Measurements from ENCODE around the gene ROBO2. TPM values are rescaled to one million over a fixed set of nuclear protein-coding genes. Genes with fewer than 3 reads are reported as not detected.

Gene ROBO2
- total and polyA plus RNA-seq, 4 donors: 0.30 to 72.4 (median 3.3) TPM

GRCh38 chr3:77325702-77326101 is 285.8 kb downstream of the ROBO2 start:
- H3K27ac ChIP-seq (ENCODE audit: low read depth in 1 of 2, low read length in 1 of 2): no peak overlapping the region
- no peaks in the 10 kb centered on the region for H3K36me3 ChIP-seq (ENCODE audit: control insufficient read depth in 4 of 4, insufficient read depth in 4 of 4, low read length in 4 of 4)
- TF ChIP-seq CTCF (IDR thresholded peaks at IDR 0.05; ENCODE audit: control extremely low read depth, extremely low read depth): no peak
- H3K4me3 ChIP-seq: no peak overlapping the region
- H3K9me3 ChIP-seq (ENCODE audit: control insufficient read depth in 4 of 4, insufficient read depth in 3 of 4, low read length in 3 of 4): no peaks in the 10 kb centered on the region
- no peak overlapping the region for H3K9ac ChIP-seq (ENCODE audit: insufficient read depth in 1 of 2, low read length in 2 of 2)
- H3K4me1 ChIP-seq (ENCODE audit: control insufficient read depth in 5 of 5, insufficient read depth in 5 of 5, low read length in 5 of 5): peaks cover 0 to 15% (median 0%) of the 10 kb centered on the region in 5 donors
- no peak for DNase-seq
- H3K27me3 ChIP-seq (ENCODE audit: control insufficient read depth in 3 of 3, insufficient read depth in 3 of 3, low read length in 2 of 3): no peaks in the 10 kb centered on the region
- no peak for ATAC-seq (ENCODE audit: insufficient read depth, low FRiP score)
- 90 to 93% methylated on average over 2 of the region's 2 CpGs for WGBS, 2 donors

- Histone ChIP-seq H3K9ac (ENCODE audit: insufficient read depth in 1 of 2, low read length in 2 of 2) (no peak overlapping the region), H3K36me3 (ENCODE audit: control insufficient read depth in 4 of 4, insufficient read depth in 4 of 4, low read length in 4 of 4) (no peaks in the 10 kb centered on the region), H3K4me1 (ENCODE audit: control insufficient read depth in 5 of 5, insufficient read depth in 5 of 5, low read length in 5 of 5) (peaks cover 0 to 15% (median 0%) of the 10 kb centered on the region in 5 donors), H3K4me3 (no peak overlapping the region), H3K27ac (ENCODE audit: low read depth in 1 of 2, low read length in 1 of 2) (no peak overlapping the region), H3K27me3 (ENCODE audit: control insufficient read depth in 3 of 3, insufficient read depth in 3 of 3, low read length in 2 of 3) (no peaks in the 10 kb centered on the region), H3K9me3 (ENCODE audit: control insufficient read depth in 4 of 4, insufficient read depth in 3 of 4, low read length in 3 of 4) (no peaks in the 10 kb centered on the region)
- DNase-seq (no peak), ATAC-seq (ENCODE audit: insufficient read depth, low FRiP score) (no peak)
- WGBS, 2 donors: 88 to 90% methylated on average over 5 of the region's 5 CpGs
- no peak for TF ChIP-seq CTCF (IDR thresholded peaks at IDR 0.05; ENCODE audit: control extremely low read depth, extremely low read depth)
Measured at GRCh38 chr3:77326586-77326985, 286.7 kb downstream of the ROBO2 start.

GRCh38 chr3:77328690-77329089 is 288.8 kb downstream of the ROBO2 start:
- ATAC-seq (ENCODE audit: insufficient read depth, low FRiP score): no peak
- H3K9ac ChIP-seq (ENCODE audit: insufficient read depth in 1 of 2, low read length in 2 of 2): peak overlapping the region in 1 of 2 donors; percentile 36
- 58 to 59% methylated on average over 1 of the region's 1 CpG for WGBS, 2 donors

More at GRCh38 chr3:77328690-77329089, 288.8 kb downstream of the ROBO2 start:
- Histone ChIP-seq H3K27ac (ENCODE audit: low read depth in 1 of 2, low read length in 1 of 2) (no peak overlapping the region), H3K4me3 (no peak overlapping the region), H3K27me3 (ENCODE audit: control insufficient read depth in 3 of 3, insufficient read depth in 3 of 3, low read length in 2 of 3) (no peaks in the 10 kb centered on the region), H3K4me1 (ENCODE audit: control insufficient read depth in 5 of 5, insufficient read depth in 5 of 5, low read length in 5 of 5) (peaks cover 0 to 15% (median 0%) of the 10 kb centered on the region in 5 donors), H3K9me3 (ENCODE audit: control insufficient read depth in 4 of 4, insufficient read depth in 3 of 4, low read length in 3 of 4) (no peaks in the 10 kb centered on the region), H3K36me3 (ENCODE audit: control insufficient read depth in 4 of 4, insufficient read depth in 4 of 4, low read length in 4 of 4) (no peaks in the 10 kb centered on the region)
- DNase-seq: peak in 1 of 3 donors; percentile 50
- no peak for TF ChIP-seq CTCF (IDR thresholded peaks at IDR 0.05; ENCODE audit: control extremely low read depth, extremely low read depth)
